A549 (cell line): Measurements from ENCODE around the gene SSH3. TPM values are rescaled to one million over a fixed set of nuclear protein-coding genes. Genes with fewer than 3 reads are reported as not detected.

Source experiments
- ATAC-seq, 2 experiments: fragments of 200-7000 bp in 1 of 2; fragments of >200 bp in 1 of 2; cut with Nextera tagmentation in 1 of 2; cut with Tn5 transposase in 1 of 2; 3 replicates each; pipeline versions ENCODE4 v1.8.0 to v1.9.1; 2018 to 2020; ENCODE audit warnings: mild to moderate bottlenecking in 1 of 2, moderate library complexity in 1 of 2
- CTCF ChIA-PET: fragments of 300-600 bp; sonication (Branson Sonifier 250); formaldehyde crosslinking; extraction: SDS; loops from one replicate; lab custom pipeline; 2021; ENCODE audit warnings: antibody characterized with exemption, inconsistent platforms; lab: Yijun Ruan, JAX
- POLR2A ChIA-PET: fragments of 350-600 bp; formaldehyde crosslinking; extraction: SDS; loops from one replicate; lab custom pipeline; 2021; ENCODE audit warnings: antibody characterized with exemption, inconsistent platforms; lab: Yijun Ruan, JAX
- DNase-seq, 2 experiments: peaks; one replicate each; pipeline versions ENCODE4 v3.0.0 to v3.0.0-alpha.2; 2011 to 2016; ENCODE audit warnings: low read depth in 1 of 2, low spot score in 1 of 2
- FAIRE-seq: peaks from 2 replicates; lab custom pipeline; 2011; peaks lifted over from hg19 to GRCh38; lab: Jason Lieb, UNC
- H3K27ac ChIP-seq, 2 experiments: fragments of >200 bp; sonication (Bioruptor Twin); formaldehyde crosslinking; 3 replicates each; pipeline ENCODE4 v1.5.1; 2016 to 2017
- H3K4me1 ChIP-seq: fragments of >200 bp; sonication (Bioruptor Twin); formaldehyde crosslinking; 3 replicates; pipeline ENCODE4 v1.6.1; 2016
- H3K4me2 ChIP-seq: fragments of >200 bp; sonication (Bioruptor Twin); formaldehyde crosslinking; 3 replicates; pipeline ENCODE4 v1.6.1; 2016
- H3K4me3 ChIP-seq: fragments of >200 bp; sonication (Bioruptor Twin); formaldehyde crosslinking; 3 replicates; pipeline ENCODE4 v1.5.1; 2016
- H3K9me3 ChIP-seq: fragments of >200 bp; sonication (Bioruptor Twin); formaldehyde crosslinking; 3 replicates; pipeline ENCODE4 v1.6.1; 2016
- BHLHE40 ChIP-seq: IDR thresholded peaks from 2 replicates; pipeline ENCODE4 v1.6.1; 2012; ENCODE audit warnings: low read depth, low read length, inconsistent platforms
- CBX8 ChIP-seq: fragments of 200-600 bp; sonication (generic); IDR thresholded peaks from 2 replicates; pipeline ENCODE4 v1.6.1; 2016
- EHMT2 ChIP-seq: fragments of 200-600 bp; sonication (generic); IDR thresholded peaks from 2 replicates; pipeline ENCODE4 v1.6.1; 2016; ENCODE audit warnings: antibody characterized with exemption, low read depth, mild to moderate bottlenecking, moderate library complexity
- EP300 ChIP-seq, 2 experiments: fragments of >200 bp; sonication (Bioruptor Twin); formaldehyde crosslinking; IDR thresholded peaks; 2 replicates in 1 of 2; 3 replicates in 1 of 2; pipeline ENCODE4 v1.6.1; 2016 to 2017
- FOSB ChIP-seq: fragments of 250-450 bp; sonication (Bioruptor Pico); IDR thresholded peaks from 2 replicates; pipeline ENCODE4 v1.5.0; 2020; ENCODE audit warnings: mild to moderate bottlenecking, moderate library complexity
- FOXS1 ChIP-seq: fragments of 250-450 bp; sonication (Bioruptor Pico); IDR thresholded peaks from 2 replicates; pipeline ENCODE4 v1.5.0; 2020; ENCODE audit warnings: mild to moderate bottlenecking, moderate library complexity
- HDAC2 ChIP-seq: fragments of 200-600 bp; sonication (generic); IDR thresholded peaks from 2 replicates; pipeline ENCODE4 v1.6.1; 2016
- HEYL ChIP-seq: fragments of 250-450 bp; sonication (Bioruptor Pico); IDR thresholded peaks from 2 replicates; pipeline ENCODE4 v1.8.0; 2021; ENCODE audit warnings: mild to moderate bottlenecking, moderate library complexity
- HOXB13 ChIP-seq: fragments of 250-450 bp; sonication (Bioruptor Pico); IDR thresholded peaks from 2 replicates; pipeline ENCODE4 v1.5.0; 2020; ENCODE audit warnings: low read depth, mild to moderate bottlenecking, moderate library complexity
- JUN ChIP-seq, 2 experiments: fragments of >200 bp; sonication (Bioruptor Twin); formaldehyde crosslinking; IDR thresholded peaks; 2 replicates in 1 of 2; 3 replicates in 1 of 2; pipeline ENCODE4 v1.6.1; 2016 to 2017
- MAFK ChIP-seq: fragments of 450-650 bp; IDR thresholded peaks from 2 replicates; pipeline ENCODE4 v1.6.1; 2014; ENCODE audit not compliant: partially characterized antibody
- MAZ ChIP-seq: fragments of 150-350 bp; IDR thresholded peaks from 2 replicates; pipeline ENCODE4 v1.6.1; 2014; ENCODE audit warnings: antibody characterized with exemption, low read depth, low read length, borderline replicate concordance
- MYC ChIP-seq: IDR thresholded peaks from 2 replicates; pipeline ENCODE4 v1.6.1; 2012; ENCODE audit warnings: mild to moderate bottlenecking, inconsistent platforms, low read length, improper control_type of control experiment, borderline replicate concordance
- NR3C1 ChIP-seq: fragments of >200 bp; sonication (Bioruptor Twin); formaldehyde crosslinking; IDR thresholded peaks from 3 replicates; pipeline ENCODE4 v1.6.1; 2017
- POLR2A ChIP-seq: IDR thresholded peaks from 2 replicates; pipeline ENCODE4 v1.6.1; 2012; ENCODE audit warnings: mild to moderate bottlenecking, low read length
- RAD21 ChIP-seq, 2 experiments: fragments of >200 bp in 1 of 2; sonication (Bioruptor Twin) in 1 of 2; formaldehyde crosslinking in 1 of 2; IDR thresholded peaks in 1 of 2; conservative IDR thresholded peaks in 1 of 2; 2 replicates in 1 of 2; 3 replicates in 1 of 2; pipeline ENCODE4 v1.6.1; 2012 to 2018; ENCODE audit warnings: inconsistent platforms in 1 of 2
- RCOR1 ChIP-seq: fragments of 150-350 bp; IDR thresholded peaks from 2 replicates; pipeline ENCODE4 v1.6.1; 2014; ENCODE audit warnings: antibody characterized with exemption, low read length, low read depth
- SREBF2 ChIP-seq: fragments of 450-650 bp; IDR thresholded peaks from 2 replicates; pipeline ENCODE4 v1.6.1; 2014; ENCODE audit warnings: mild to moderate bottlenecking, moderate library complexity
- TFCP2L1 ChIP-seq: fragments of 250-450 bp; sonication (Bioruptor Pico); IDR thresholded peaks from 2 replicates; pipeline ENCODE4 v1.5.0; 2021; ENCODE audit warnings: mild to moderate bottlenecking
- TP53 ChIP-seq: fragments of 250-450 bp; sonication (Bioruptor Pico); IDR thresholded peaks from 2 replicates; pipeline ENCODE4 v1.5.0; 2021; ENCODE audit warnings: mild to moderate bottlenecking, moderate library complexity
- ZC3H11A ChIP-seq: fragments of 450-650 bp; IDR thresholded peaks from 2 replicates; pipeline ENCODE4 v1.6.1; 2014; ENCODE audit warnings: antibody characterized with exemption, mild to moderate bottlenecking
- ZSCAN20 ChIP-seq: fragments of 250-450 bp; sonication (Bioruptor Pico); IDR thresholded peaks from 2 replicates; pipeline ENCODE4 v1.8.0; 2022; ENCODE audit warnings: mild to moderate bottlenecking, moderate library complexity
- WGBS: methylation state at CpG from one replicate; pipeline ENCODE4 v1.1.6; 2017; ENCODE audit errors: missing lambda C conversion rate; 5-methylcytosine and 5-hydroxymethylcytosine counted together
- polyA plus RNA-seq, 4 experiments: library from polyadenylated mRNA; depleted of rRNA in 3 of 4; stranded (reverse); fragments of >200 nt; fragmentation: RNase III in 1 of 4; extraction: RNeasy Plus Mini Kit Qiagen cat#74134 plus additional on column Dnase treatment in 1 of 4; gene quantifications; 2 replicates in 3 of 4; 3 replicates in 1 of 4; pipeline ENCODE4 v1.2.3, GENCODE V29; 2011 to 2017
- TF ChIP-seq, protein P1 (sequence below): fragments of >200 bp; sonication (Bioruptor Twin); formaldehyde crosslinking; IDR thresholded peaks from 3 replicates; pipeline ENCODE4 v1.6.1; 2016
- TF ChIP-seq, protein P2 (sequence below): fragments of >200 bp; sonication (Bioruptor Twin); formaldehyde crosslinking; IDR thresholded peaks from 2 replicates; pipeline ENCODE4 v1.6.1; 2016
- TF ChIP-seq, protein P3 (sequence below): fragments of 200-600 bp; sonication (generic); IDR thresholded peaks from 2 replicates; pipeline ENCODE4 v1.6.1; 2016; ENCODE audit warnings: antibody characterized with exemption, mild to moderate bottlenecking, moderate library complexity
- TF ChIP-seq, protein P4 (sequence below): IDR thresholded peaks from 2 replicates; pipeline ENCODE4 v1.6.1; 2012

The SSH3 gene
- polyA plus RNA-seq, 2 of the 4 experiments (the other 2 are of a cell fraction): 13.9 to 24.1 TPM

DNA sequence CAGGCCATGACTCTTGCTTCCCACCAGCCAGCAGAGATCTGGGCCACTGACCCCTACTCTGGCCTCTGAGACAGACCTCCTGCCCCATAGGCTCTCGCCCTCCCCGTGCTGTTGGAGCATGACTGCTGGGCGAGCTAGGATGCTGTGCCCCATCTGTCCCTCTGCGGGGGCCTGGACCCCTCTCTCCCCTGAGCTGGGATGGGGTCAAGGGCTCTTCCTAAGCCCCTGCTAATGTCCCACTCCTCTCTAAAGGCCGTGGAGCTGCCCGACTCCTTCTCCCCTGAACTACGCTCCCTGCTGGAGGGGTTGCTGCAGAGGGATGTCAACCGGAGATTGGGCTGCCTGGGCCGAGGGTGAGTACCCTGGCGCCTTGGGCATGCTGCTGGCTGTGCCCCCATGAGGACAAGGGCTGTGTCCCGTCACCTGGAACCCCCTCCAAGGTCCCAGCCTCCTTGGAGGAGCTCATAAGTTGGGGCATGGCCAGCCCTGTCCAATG lies 20.4 kb upstream of the SSH3 start:
- FAIRE-seq: no peak
- WGBS: 88% methylated on average over 11 of the region's 11 CpGs

DNA sequence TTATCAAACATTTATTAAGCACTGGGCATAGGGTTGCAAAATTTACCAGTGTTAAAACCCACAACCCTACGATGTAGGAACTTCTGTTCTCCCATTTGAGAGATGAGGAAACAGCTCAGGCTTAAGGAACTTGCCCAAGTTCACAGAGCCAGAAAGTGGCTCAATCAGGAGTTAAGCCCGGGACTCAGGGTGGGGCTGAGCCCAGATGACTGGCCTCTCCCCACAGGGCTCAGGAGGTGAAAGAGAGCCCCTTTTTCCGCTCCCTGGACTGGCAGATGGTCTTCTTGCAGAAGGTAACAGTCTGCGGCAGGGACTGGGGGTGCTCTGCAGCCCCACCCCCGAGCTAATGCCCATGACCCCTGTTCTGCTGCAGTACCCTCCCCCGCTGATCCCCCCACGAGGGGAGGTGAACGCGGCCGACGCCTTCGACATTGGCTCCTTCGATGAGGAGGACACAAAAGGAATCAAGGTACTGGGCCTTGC lies 19.8 kb upstream of the SSH3 start:
- CTCF ChIA-PET: interaction anchor here (0.8 to 3.6 kb wide), 10 partner anchors 9 to 202 kb away, joined by 3 to 27 read pairs (median 4); no protein-coding TSS in a partner anchor

More for the DNA sequence above, 20.4 kb upstream of the SSH3 start:
- no peak for TF ChIP-seq FOXS1 (CRISPR knock-in tag)
- no peak for TF ChIP-seq TP53 (CRISPR knock-in tag)
- TF ChIP-seq, protein P1, sequence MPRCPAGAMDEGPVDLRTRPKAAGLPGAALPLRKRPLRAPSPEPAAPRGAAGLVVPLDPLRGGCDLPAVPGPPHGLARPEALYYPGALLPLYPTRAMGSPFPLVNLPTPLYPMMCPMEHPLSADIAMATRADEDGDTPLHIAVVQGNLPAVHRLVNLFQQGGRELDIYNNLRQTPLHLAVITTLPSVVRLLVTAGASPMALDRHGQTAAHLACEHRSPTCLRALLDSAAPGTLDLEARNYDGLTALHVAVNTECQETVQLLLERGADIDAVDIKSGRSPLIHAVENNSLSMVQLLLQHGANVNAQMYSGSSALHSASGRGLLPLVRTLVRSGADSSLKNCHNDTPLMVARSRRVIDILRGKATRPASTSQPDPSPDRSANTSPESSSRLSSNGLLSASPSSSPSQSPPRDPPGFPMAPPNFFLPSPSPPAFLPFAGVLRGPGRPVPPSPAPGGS: no peak
- TF ChIP-seq RCOR1: no peak
- no peak for TF ChIP-seq FOSB
- TF ChIP-seq HDAC2: no peak
- TF ChIP-seq MYC: no peak
- no peak for TF ChIP-seq SREBF2
- TF ChIP-seq POLR2A: no peak
- TF ChIP-seq TFCP2L1 (CRISPR knock-in tag): no peak
- TF ChIP-seq HEYL (CRISPR knock-in tag): no peak
- no peak for TF ChIP-seq MAZ
- TF ChIP-seq EHMT2: no peak
- TF ChIP-seq NR3C1: no peak
- TF ChIP-seq MAFK: no peak
- TF ChIP-seq, protein P2, sequence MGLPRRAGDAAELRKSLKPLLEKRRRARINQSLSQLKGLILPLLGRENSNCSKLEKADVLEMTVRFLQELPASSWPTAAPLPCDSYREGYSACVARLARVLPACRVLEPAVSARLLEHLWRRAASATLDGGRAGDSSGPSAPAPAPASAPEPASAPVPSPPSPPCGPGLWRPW: no peak
- TF ChIP-seq ZC3H11A: no peak
- no peak for TF ChIP-seq BHLHE40
- DNase-seq (no peak), ATAC-seq (no peak)
- Histone ChIP-seq H3K4me2 (no peak overlapping the region), H3K4me3 (no peak overlapping the region), H3K27ac (no peak overlapping the region), H3K4me1 (peaks cover 6% of the 10 kb centered on the region; the same call in 2 of the 3 replicates), H3K9me3 (no peaks in the 10 kb centered on the region)
- ChIA-PET CTCF (interaction anchor here (0.8 to 3.6 kb wide), 10 partner anchors 8 to 35 kb away, joined by 3 to 27 read pairs (median 4); partner anchors contain the start of gene SSH3), POLR2A (no interaction called here)

More for the DNA sequence above, 19.8 kb upstream of the SSH3 start:
- H3K4me1 ChIP-seq: peaks cover 10% of the 10 kb centered on the region; the same call in 2 of the 3 replicates
- no peak overlapping the region for H3K4me3 ChIP-seq
- ATAC-seq (no peak), DNase-seq (no peak), FAIRE-seq (no peak)
- H3K4me2 ChIP-seq: no peak overlapping the region
- no peak overlapping the region for H3K27ac ChIP-seq
- 83% methylated on average over 11 of the region's 13 CpGs for WGBS
- TF ChIP-seq JUN (IDR thresholded peaks at IDR 0.05): no peak
- TF ChIP-seq ZSCAN20 (CRISPR knock-in tag): no peak
- TF ChIP-seq, protein P3, sequence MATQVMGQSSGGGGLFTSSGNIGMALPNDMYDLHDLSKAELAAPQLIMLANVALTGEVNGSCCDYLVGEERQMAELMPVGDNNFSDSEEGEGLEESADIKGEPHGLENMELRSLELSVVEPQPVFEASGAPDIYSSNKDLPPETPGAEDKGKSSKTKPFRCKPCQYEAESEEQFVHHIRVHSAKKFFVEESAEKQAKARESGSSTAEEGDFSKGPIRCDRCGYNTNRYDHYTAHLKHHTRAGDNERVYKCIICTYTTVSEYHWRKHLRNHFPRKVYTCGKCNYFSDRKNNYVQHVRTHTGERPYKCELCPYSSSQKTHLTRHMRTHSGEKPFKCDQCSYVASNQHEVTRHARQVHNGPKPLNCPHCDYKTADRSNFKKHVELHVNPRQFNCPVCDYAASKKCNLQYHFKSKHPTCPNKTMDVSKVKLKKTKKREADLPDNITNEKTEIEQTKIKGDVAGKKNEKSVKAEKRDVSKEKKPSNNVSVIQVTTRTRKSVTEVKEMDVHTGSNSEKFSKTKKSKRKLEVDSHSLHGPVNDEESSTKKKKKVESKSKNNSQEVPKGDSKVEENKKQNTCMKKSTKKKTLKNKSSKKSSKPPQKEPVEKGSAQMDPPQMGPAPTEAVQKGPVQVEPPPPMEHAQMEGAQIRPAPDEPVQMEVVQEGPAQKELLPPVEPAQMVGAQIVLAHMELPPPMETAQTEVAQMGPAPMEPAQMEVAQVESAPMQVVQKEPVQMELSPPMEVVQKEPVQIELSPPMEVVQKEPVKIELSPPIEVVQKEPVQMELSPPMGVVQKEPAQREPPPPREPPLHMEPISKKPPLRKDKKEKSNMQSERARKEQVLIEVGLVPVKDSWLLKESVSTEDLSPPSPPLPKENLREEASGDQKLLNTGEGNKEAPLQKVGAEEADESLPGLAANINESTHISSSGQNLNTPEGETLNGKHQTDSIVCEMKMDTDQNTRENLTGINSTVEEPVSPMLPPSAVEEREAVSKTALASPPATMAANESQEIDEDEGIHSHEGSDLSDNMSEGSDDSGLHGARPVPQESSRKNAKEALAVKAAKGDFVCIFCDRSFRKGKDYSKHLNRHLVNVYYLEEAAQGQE: no peak
- no peak for TF ChIP-seq TFCP2L1 (CRISPR knock-in tag)
- TF ChIP-seq, protein P4, sequence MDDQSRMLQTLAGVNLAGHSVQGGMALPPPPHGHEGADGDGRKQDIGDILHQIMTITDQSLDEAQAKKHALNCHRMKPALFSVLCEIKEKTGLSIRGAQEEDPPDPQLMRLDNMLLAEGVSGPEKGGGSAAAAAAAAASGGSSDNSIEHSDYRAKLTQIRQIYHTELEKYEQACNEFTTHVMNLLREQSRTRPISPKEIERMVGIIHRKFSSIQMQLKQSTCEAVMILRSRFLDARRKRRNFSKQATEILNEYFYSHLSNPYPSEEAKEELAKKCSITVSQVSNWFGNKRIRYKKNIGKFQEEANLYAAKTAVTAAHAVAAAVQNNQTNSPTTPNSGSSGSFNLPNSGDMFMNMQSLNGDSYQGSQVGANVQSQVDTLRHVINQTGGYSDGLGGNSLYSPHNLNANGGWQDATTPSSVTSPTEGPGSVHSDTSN: no peak
- TF ChIP-seq RAD21 (conservative IDR thresholded peaks at IDR 0.05 in 1 of 2, IDR thresholded peaks at IDR 0.05 in 1 of 2): no peak
- TF ChIP-seq CBX8: no peak
- TF ChIP-seq EP300 (IDR thresholded peaks at IDR 0.05): no peak
- TF ChIP-seq HOXB13 (CRISPR knock-in tag): no peak
- POLR2A ChIA-PET: no interaction called here
- H3K9me3 ChIP-seq: no peaks in the 10 kb centered on the region
